Dermis microvascular lymphatic vessel endothelial cell (primary cell): ENCODE results near the gene TFE3. TPM values are rescaled to one million over a fixed set of nuclear protein-coding genes. Genes with fewer than 3 reads are reported as not detected.
"Not testable (repeated sequence)": the region's sequence is repeated elsewhere in the genome, so short reads cannot be mapped to it uniquely, and the experiment has no call there.

ENCODE experiments used
- DNase-seq, 2 donors: peaks; one replicate each; pipeline versions ENCODE4 v3.0.0 to v3.0.0-alpha.2; 2010; ENCODE audit warnings: low read depth in 2 of 2
- total RNA-seq: library from RNA; depleted of rRNA; stranded (reverse); fragments of >200 nt; gene quantifications from 2 replicates; pipeline ENCODE4 v1.2.1, GENCODE V29; 2014

Gene TFE3
- total RNA-seq, 1 donor from 2014 or later = 9.5 TPM

DNA sequence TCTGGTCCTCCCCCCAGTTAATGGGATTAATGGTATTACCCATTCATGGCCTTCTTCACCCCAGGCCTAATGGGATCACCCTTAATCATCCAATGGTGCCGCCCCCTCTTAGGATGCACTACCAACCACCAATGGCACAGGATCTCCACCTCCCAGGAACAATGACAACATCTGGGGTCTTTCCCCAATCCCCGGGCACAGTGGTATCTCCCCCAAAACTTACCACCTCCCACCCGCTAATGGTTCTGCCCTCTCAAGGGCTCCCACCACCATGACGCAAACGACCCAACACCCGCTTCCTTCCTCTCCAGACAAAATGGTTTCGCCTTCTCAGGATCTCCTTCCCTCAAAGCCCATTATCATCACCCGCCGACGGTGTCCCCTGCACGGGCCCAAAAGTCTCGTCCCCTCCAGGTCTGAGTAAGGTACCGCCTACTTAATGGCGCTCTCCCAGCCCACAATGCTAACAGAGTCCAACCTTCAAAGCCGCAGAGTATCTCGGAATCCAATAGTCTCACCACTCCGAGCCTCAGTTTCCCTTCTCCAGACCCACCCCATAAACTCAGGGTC, 41.6 kb downstream of the TFE3 start:
- DNase-seq = peak in 1 of 2 donors; percentile 47

DNA sequence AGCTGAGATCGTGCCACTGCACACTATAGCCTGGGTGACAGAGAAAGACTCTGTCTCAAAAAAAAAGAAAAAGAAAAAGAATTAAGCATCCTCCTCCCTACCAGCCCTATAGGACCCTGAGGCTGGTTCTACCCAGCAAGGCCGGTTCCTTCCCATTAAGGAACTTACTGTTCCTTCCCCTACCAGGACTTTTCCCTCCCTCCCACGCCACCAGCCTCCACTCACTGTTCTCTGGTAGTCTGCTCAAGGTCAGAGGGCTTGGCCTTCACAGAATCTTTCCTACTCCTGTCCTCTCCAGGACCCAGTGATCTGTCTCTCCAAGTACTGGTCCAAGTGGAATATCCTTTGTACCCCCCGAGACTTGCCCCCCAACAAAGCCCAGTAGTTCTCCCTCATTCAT, 42.5 kb downstream of the TFE3 start:
- no peak for DNase-seq

DNA sequence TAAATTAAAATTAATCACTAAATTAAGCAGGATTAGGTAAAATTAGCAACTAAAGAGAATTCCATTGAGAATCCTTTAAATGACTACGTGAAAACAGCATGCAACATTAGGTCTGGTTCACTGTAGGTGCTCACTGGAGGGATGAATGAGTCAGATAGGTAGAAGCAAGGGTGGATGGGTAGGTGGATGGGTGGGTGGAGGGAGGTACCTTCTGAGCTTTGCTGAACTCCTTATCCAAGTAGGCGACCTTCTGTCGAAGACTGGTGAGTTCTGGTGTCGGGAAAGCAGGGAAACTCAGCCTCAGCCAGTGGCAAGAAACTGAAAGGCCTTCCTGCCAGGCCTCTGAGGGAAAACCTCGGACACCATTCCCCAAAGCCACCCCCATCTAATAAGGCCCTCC, 44.1 kb downstream of the TFE3 start:
- no peak for DNase-seq

DNA sequence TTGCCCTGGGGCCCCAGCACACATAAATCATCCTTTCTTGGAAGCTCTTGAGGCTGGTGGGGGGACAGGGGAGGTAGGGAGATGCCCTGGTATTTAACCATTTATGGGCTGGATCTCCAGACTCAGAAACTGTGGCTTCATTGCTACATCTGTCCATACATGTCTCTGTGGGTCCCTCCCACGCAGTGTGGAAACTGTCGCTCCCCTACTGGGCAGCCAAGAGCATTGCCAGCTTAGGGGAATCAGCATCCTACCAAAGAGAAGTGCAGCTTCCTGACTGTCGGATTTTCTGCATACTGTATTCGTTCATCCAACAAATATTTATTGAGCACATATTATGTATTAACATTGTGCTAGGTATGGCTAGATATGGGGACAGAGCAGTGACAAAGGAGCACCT, 44.8 kb downstream of the TFE3 start:
- DNase-seq = no peak

DNA sequence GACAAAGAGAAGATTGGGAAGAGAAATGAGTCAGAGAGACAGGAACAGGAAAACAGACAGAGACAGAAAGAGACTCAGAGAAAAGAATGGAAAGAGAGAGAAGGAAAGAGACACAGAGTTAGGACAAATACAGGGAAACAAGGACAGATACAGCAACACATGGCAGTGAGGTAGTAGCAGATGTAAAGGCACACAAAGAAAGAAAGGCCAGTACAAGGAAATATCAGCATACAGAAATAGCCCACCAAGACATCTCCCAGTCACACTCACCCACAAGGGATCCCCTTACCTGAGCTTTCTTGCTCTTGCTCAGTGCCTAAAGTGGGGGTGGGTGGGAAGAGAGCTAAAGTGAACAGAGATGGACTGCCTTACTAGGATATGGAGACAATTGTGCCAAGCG, 45.3 kb downstream of the TFE3 start:
- no peak for DNase-seq

DNA sequence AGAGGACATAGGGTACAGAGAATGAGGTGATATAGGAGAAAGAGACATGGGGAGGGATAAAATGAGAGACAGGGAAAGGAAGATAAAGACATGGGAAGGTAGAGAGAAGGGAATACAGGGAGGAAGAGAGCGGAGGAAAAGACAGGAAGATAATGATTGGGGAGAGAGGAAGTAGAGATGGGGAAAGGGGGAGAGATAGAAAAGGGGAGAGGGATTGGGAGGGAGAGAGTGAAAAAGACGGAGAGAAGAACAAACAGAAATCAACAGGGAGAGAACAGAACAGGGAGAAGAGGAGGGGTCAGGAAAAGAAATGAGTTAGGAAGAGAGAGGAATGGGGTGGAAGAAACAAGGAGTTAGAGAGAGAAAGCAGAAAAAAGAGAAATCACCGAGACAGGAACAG, 45.7 kb downstream of the TFE3 start:
- no peak for DNase-seq

DNA sequence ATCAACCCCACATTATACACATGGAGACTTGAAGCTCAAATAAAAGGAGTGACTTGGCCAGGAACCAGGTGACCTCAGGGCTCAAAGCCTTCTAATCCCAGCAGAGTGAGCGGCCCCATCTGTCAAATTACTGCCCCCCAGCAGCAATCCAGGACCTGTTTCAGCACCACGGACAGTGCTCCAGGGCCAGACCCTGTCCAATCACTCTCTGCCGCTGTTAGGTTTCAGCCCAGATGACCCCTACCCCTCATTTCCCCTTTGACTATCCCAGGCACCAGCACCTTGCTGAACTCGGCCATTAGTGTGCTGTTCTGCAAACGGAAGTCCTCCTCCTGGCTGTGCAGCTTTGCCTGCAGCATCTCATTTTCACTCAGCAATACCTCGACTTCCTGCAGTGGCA, 46.2 kb downstream of the TFE3 start:
- DNase-seq = peak in 1 of 2 donors; percentile 5

GRCh38 chrX:48992341-48992740, 50.8 kb downstream of the TFE3 start:
- DNase-seq = no peak

- DNase-seq = peak in 1 of 2 donors; percentile 58
Observed at GRCh38 chrX:48989483-48989882, 53.7 kb downstream of the TFE3 start.

- no peak for DNase-seq
Observed at GRCh38 chrX:48983896-48984295, 59.3 kb downstream of the TFE3 start.

DNA sequence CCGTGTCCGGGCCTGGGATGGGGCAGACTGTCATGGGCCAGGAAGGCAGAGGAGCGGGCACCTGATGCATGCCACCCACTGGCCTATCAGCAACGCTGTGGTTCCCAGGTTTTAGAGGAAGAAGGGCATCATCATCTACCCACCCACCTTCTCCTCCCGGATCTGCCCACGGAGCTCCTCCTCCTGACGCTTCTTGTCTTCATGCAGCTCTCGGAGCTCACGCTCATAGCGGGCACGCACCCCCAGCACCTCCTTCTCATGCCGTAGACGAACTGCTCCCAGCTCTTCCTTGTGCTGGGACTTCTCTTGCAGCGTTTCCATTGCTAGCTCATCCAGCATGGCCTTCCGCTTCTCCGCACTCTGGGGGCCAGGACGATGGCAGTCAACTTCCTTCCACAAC, 60.1 kb downstream of the TFE3 start:
- no peak for DNase-seq

GRCh38 chrX:48981178-48981577, 62.0 kb downstream of the TFE3 start:
- DNase-seq = no peak

GRCh38 chrX:48980341-48980740, 62.8 kb downstream of the TFE3 start:
- DNase-seq = not testable (repeated sequence)

Other genes with a start within 250 kb of the TFE3 start
- 17.3 and 26.3 TPM in 2 replicates for gene HDAC6, start 241.3 kb downstream of the TFE3 start, total RNA-seq
- not detected in 2 replicates for gene ERAS, start 216.8 kb downstream of the TFE3 start, total RNA-seq
- gene PCSK1N, start 207.7 kb downstream of the TFE3 start, total RNA-seq = under 0.01 and 0.13 TPM in 2 replicates
- gene TIMM17B, start 145.6 kb downstream of the TFE3 start, total RNA-seq = 22.2 and 24.9 TPM in 2 replicates
- gene PQBP1, start 145.4 kb downstream of the TFE3 start, total RNA-seq = 53.9 and 60.2 TPM in 2 replicates
- gene SLC35A2, start 131.7 kb downstream of the TFE3 start, total RNA-seq = 8.1 and 15.9 TPM in 2 replicates
- 3.3 and 3.9 TPM in 2 replicates for gene PIM2, start 124.3 kb downstream of the TFE3 start, total RNA-seq
- 22.1 and 32.1 TPM in 2 replicates for gene OTUD5, start 85.8 kb downstream of the TFE3 start, total RNA-seq
- 0.13 and 0.25 TPM in 2 replicates for gene KCND1, start 71.5 kb downstream of the TFE3 start, total RNA-seq
- 10.9 and 15.7 TPM in 2 replicates for gene GRIPAP1, start 41.1 kb downstream of the TFE3 start, total RNA-seq
- 0.39 and 1.6 TPM in 2 replicates for gene CCDC120, start 15.6 kb upstream of the TFE3 start, total RNA-seq
- gene PRAF2, start 30.6 kb upstream of the TFE3 start, total RNA-seq = 2.8 and 5.4 TPM in 2 replicates
- 16.0 and 18.7 TPM in 2 replicates for gene WDR45, start 36.5 kb upstream of the TFE3 start, total RNA-seq
- 16.8 and 19.1 TPM in 2 replicates for gene GPKOW, start 80.4 kb upstream of the TFE3 start, total RNA-seq
- 0.39 and 0.51 TPM in 2 replicates for gene MAGIX, start 119.4 kb upstream of the TFE3 start, total RNA-seq
- 12.0 and 12.2 TPM in 2 replicates for gene PLP2, start 128.5 kb upstream of the TFE3 start, total RNA-seq
- gene PRICKLE3, start 143.0 kb upstream of the TFE3 start, total RNA-seq = 3.0 and 4.4 TPM in 2 replicates
- 0.13 TPM in 2 replicates for gene SYP, start 156.8 kb upstream of the TFE3 start, total RNA-seq
- gene CACNA1F, start 190.0 kb upstream of the TFE3 start, total RNA-seq = under 0.01 TPM in 2 replicates
- gene CCDC22, start 192.1 kb upstream of the TFE3 start, total RNA-seq = 7.6 and 8.5 TPM in 2 replicates
- not detected in 2 replicates for gene FOXP3, start 221.4 kb upstream of the TFE3 start, total RNA-seq
- 1.0 and 3.2 TPM in 2 replicates for gene PPP1R3F, start 226.4 kb upstream of the TFE3 start, total RNA-seq